ENCODE data around the gene TSPAN1. TPM values are rescaled to one million over a fixed set of nuclear protein-coding genes. Genes with fewer than 3 reads are reported as not detected.

The TSPAN1 gene
- total RNA-seq, 2 donors from 2014 or later = 0.66 to 5.2 TPM

- DNase-seq (peak; percentile 15 to 27 (median 20)), ATAC-seq (no peak)
- intact Hi-C loops (cut with DNase I) = no loop called here
- Histone ChIP-seq H3K27me3 (peaks cover 0 to 10% of the 10 kb centered on the region in 2 donors), H3K9me3 (no peaks in the 10 kb centered on the region), H3K4me3 (peak overlapping the region; percentile 1 to 39), H3K36me3 (replicated peaks in 1 of 2; ENCODE audit: insufficient read depth in 1 of 2, low read depth in 2 of 2) (no peaks in the 10 kb centered on the region), H3K4me1 (peaks cover 11% of the 10 kb centered on the region), H3K27ac (peak overlapping the region; percentile 72 to 96 (median 82))
- WGBS, 2 donors = 2 to 5% methylated on average over 38 of the region's 38 CpGs
- TF ChIP-seq POLR2A (IDR thresholded peaks at IDR 0.05) (no peak), CTCF (IDR thresholded peaks at IDR 0.05) (no peak)
Measured at GRCh38 chr1:46131712-46132528, 43.0 kb upstream of the TSPAN1 start.

DNA sequence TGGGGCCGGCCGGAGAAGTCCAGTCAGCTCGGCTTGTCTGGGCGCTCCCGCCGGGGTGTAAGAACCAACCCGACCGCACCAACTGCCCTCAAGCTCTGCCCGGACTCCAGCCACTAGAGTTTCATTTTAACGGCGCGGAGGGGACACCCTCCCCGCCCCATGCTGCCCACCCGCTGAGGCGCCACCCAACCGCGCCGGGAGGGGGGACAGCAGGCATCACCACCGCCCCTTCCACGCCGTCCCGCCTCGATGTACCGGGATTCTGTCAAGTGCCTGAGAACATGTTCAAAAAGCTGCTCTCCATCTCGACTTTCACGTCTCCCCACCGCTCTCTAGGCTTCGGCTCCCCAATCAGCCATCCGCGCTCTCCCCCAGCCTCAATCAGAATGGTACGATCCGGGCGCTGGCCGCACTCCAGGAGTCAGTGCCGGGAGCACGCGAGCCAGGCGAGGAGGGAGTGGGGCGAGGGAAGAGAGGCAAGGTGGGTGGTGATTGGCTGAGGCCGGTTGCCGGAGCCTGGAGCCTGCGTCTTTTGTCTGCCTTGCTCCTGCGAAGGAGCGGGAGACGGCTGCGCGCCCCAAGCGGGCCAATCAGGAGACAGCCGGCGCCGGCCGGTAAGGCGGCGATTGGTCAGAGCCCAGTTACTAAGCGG lies 42.2 kb upstream of the TSPAN1 start, which contains the start of gene PIK3R3:
TSS of gene PIK3R3 (minus strand) at position 101 of the 652 bp plus-strand sequence. CDS start 677 bp downstream, outside the sequence.
- H3K4me3 ChIP-seq = peak within 1 kb of the TSS; percentile 42 to 64
- peaks cover 11% of the 10 kb centered on the region for H3K4me1 ChIP-seq
- intact Hi-C loops (cut with DNase I) = no loop called here
- peaks cover 0 to 10% of the 10 kb centered on the region in 2 donors for H3K27me3 ChIP-seq
- TF ChIP-seq POLR2A (IDR thresholded peaks at IDR 0.05) = peak; percentile 68 to 96 (median 96)
- TF ChIP-seq CTCF (IDR thresholded peaks at IDR 0.05) = peak in 2 of 7 experiments; percentile 4 to 28
- peak; percentile 97 to 98 (median 98) for DNase-seq
- peak; percentile 98 for ATAC-seq
- no peaks in the 10 kb centered on the region for H3K36me3 ChIP-seq (replicated peaks in 1 of 2; ENCODE audit: insufficient read depth in 1 of 2, low read depth in 2 of 2)
- peak within 1 kb of the TSS; percentile 72 to 96 (median 82) for H3K27ac ChIP-seq
- 0 to 1% methylated on average over 32 to 55 of the region's 55 CpGs for WGBS, 2 donors
- no peaks in the 10 kb centered on the region for H3K9me3 ChIP-seq

DNA sequence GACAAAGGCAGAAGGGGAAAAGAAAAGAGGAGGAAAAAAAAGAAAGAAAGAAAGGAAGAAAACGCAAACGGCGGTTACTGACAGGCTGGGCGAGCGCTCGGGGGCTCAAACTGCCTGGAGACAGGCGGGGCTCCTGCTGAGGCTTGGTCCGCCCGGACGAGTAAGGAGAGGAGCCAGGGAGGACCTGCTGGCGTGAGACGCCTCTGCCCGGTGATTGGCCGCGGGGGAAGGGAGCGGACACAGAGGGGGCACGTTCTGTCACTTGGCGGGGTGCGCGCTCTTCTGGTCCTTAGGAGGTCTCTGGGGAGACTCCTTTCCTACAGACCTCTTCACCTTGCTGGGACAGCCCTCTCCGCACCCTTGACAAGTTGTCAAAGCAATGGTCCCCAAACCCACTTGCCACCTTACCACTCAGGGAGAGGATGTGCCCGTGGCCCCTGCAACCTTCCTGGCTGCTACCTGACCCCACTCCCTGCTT lies 41.7 kb upstream of the TSPAN1 start:
- intact Hi-C loops (cut with DNase I) = no loop called here
- ATAC-seq = peak; percentile 33
- Histone ChIP-seq H3K9me3 (no peaks in the 10 kb centered on the region), H3K27me3 (peaks cover 0 to 10% of the 10 kb centered on the region in 2 donors), H3K36me3 (replicated peaks in 1 of 2; ENCODE audit: insufficient read depth in 1 of 2, low read depth in 2 of 2) (no peaks in the 10 kb centered on the region), H3K4me3 (peak overlapping the region; percentile 42 to 64), H3K4me1 (peaks cover 11% of the 10 kb centered on the region), H3K27ac (peak overlapping the region in 3 of 4 donors; percentile 76 to 96 (median 87))
- 1 to 2% methylated on average over 22 of the region's 22 CpGs for WGBS, 2 donors
- DNase-seq = no peak
- TF ChIP-seq CTCF (IDR thresholded peaks at IDR 0.05) = no peak

DNA sequence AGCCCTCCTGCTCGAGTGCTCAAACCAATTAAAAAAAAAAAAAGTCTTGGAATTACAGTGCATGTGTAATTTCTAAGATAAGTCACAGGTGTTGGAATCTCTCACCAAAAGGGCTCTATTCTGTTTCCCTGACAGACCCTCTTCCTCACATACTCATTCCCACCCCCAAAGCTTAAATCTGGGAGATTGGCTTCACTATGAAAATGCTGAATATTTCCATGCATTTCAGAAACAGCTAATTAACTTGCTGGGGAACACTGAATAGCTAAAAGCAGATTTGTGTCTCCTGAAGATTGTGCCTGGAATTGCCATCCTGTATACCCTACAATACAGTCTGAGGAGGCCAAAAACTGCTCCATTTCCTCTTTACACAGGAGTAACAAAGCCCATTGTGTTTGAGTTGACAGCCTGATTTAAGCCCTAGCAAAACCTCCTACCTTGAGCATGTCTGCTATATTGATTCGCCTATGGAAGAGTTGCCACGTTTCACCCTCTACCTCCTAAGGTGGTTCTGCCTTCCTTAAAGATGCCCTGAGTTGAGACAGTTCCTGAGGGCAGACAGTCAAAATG lies 41.0 kb upstream of the TSPAN1 start:
- Histone ChIP-seq H3K4me3 (no peak overlapping the region), H3K9me3 (no peaks in the 10 kb centered on the region), H3K27me3 (peaks cover 0 to 6% of the 10 kb centered on the region in 2 donors), H3K36me3 (replicated peaks in 1 of 2; ENCODE audit: insufficient read depth in 1 of 2, low read depth in 2 of 2) (no peaks in the 10 kb centered on the region), H3K27ac (peak overlapping the region in 3 of 4 donors; percentile 76 to 96 (median 87)), H3K4me1 (peaks cover 11% of the 10 kb centered on the region)
- ATAC-seq (no peak), DNase-seq (no peak)
- 52 to 60% methylated on average over 3 of the region's 3 CpGs for WGBS, 2 donors
- TF ChIP-seq CTCF (IDR thresholded peaks at IDR 0.05) = no peak
- no peak for TF ChIP-seq POLR2A (IDR thresholded peaks at IDR 0.05)
- intact Hi-C loops (cut with DNase I) = no loop called here

All from body of pancreas (tissue), 4 donors.